Right forelimb (tissue), 1 donor: ENCODE data around the gene CHAT.
A peak's percentile ranks its signal among the peaks of the same experiment; 100 is the strongest.

ENCODE experiments used
- DNase-seq: peaks from one replicate; pipeline ENCODE4 v3.0.0-alpha.2; 2018

CHAT gene

GRCh38 chr10:49597426-49598163, 16.2 kb upstream of the CHAT start:
- no peak for DNase-seq

GRCh38 chr10:49598164-49598856, 15.5 kb upstream of the CHAT start:
- DNase-seq, result no peak

- no peak for DNase-seq
Observed at GRCh38 chr10:49598986-49599385, 14.9 kb upstream of the CHAT start.

- no peak for DNase-seq
Observed at GRCh38 chr10:49599546-49599945, 14.3 kb upstream of the CHAT start.

- DNase-seq, result no peak
Observed at GRCh38 chr10:49600046-49600445, 13.8 kb upstream of the CHAT start.

GRCh38 chr10:49600781-49601400, 12.9 kb upstream of the CHAT start:
- DNase-seq, result no peak

GRCh38 chr10:49601857-49602256, 12.0 kb upstream of the CHAT start:
- no peak for DNase-seq

GRCh38 chr10:49602380-49603023, 11.3 kb upstream of the CHAT start:
- no peak for DNase-seq

- DNase-seq, result no peak
Observed at GRCh38 chr10:49605216-49605938, 8.5 kb upstream of the CHAT start.

- DNase-seq, result no peak
Observed at GRCh38 chr10:49605939-49606509, 7.8 kb upstream of the CHAT start.

GRCh38 chr10:49606981-49607535, 6.8 kb upstream of the CHAT start:
- DNase-seq, result peak; percentile 85

GRCh38 chr10:49608166-49609005, 5.5 kb upstream of the CHAT start:
- DNase-seq, result no peak

GRCh38 chr10:49609006-49609282, 4.9 kb upstream of the CHAT start:
- DNase-seq, result no peak

- DNase-seq, result peak; percentile 45
Observed at GRCh38 chr10:49609283-49610113, 4.3 kb upstream of the CHAT start.

- DNase-seq, result no peak
Observed at GRCh38 chr10:49610114-49610457, 3.8 kb upstream of the CHAT start, which contains the start of gene SLC18A3. SLC18A3 (plus strand) TSS chr10:49610310; CDS start chr10:49610741, 431 bp downstream.

- DNase-seq, result peak; percentile 36
Observed at GRCh38 chr10:49610458-49611165, 3.2 kb upstream of the CHAT start.

GRCh38 chr10:49611166-49611815, 2.5 kb upstream of the CHAT start:
- DNase-seq, result peak; percentile 39

- peak; percentile 37 for DNase-seq
Observed at GRCh38 chr10:49611816-49612512, 1.9 kb upstream of the CHAT start.
